ENCODE measurements around the gene MED25. TPM values are rescaled to one million over a fixed set of nuclear protein-coding genes. Genes with fewer than 3 reads are reported as not detected.

Gene MED25
- total RNA-seq, 1 donor from 2014 or later = 65.8 TPM

- no peaks in the 10 kb centered on the region for H3K27me3 ChIP-seq (ENCODE audit: low read depth)
- peaks cover 53% of the 10 kb centered on the region for H3K36me3 ChIP-seq
- H3K4me1 ChIP-seq = peaks cover 47% of the 10 kb centered on the region
- H3K27ac ChIP-seq (replicated peaks) = peak overlapping the region; percentile 99
- peak overlapping the region; percentile 94 for H3K4me3 ChIP-seq
- H3K9me3 ChIP-seq (replicated peaks) = no peaks in the 10 kb centered on the region
- TF ChIP-seq CTCF (IDR thresholded peaks at IDR 0.05; ENCODE audit: borderline replicate concordance) = no peak
- intact Hi-C loops (cut with micrococcal nuclease) = no loop called here
- DNase-seq = no peak
These were observed 60.6 kb downstream of the MED25 start for GRCh38 chr19:49878744-49879070.

- no peak for DNase-seq
- H3K27me3 ChIP-seq (ENCODE audit: low read depth) = no peaks in the 10 kb centered on the region
- intact Hi-C loops (cut with micrococcal nuclease) = no loop called here
- H3K4me3 ChIP-seq = no peak overlapping the region
- peaks cover 60% of the 10 kb centered on the region for H3K36me3 ChIP-seq
- TF ChIP-seq CTCF (IDR thresholded peaks at IDR 0.05; ENCODE audit: borderline replicate concordance) = no peak
- peaks cover 42% of the 10 kb centered on the region for H3K4me1 ChIP-seq
- H3K9me3 ChIP-seq (replicated peaks) = no peaks in the 10 kb centered on the region
- no peak overlapping the region for H3K27ac ChIP-seq (replicated peaks)
These were observed 61.3 kb downstream of the MED25 start for GRCh38 chr19:49879243-49879963.

GRCh38 chr19:49880162-49880869 is 62.2 kb downstream of the MED25 start:
- intact Hi-C loops (cut with micrococcal nuclease) = no loop called here
- H3K4me1 ChIP-seq = peaks cover 33% of the 10 kb centered on the region
- DNase-seq = no peak
- H3K9me3 ChIP-seq (replicated peaks) = no peaks in the 10 kb centered on the region
- no peaks in the 10 kb centered on the region for H3K27me3 ChIP-seq (ENCODE audit: low read depth)
- no peak overlapping the region for H3K4me3 ChIP-seq
- no peak for TF ChIP-seq CTCF (IDR thresholded peaks at IDR 0.05; ENCODE audit: borderline replicate concordance)
- H3K36me3 ChIP-seq = peaks cover 69% of the 10 kb centered on the region
- H3K27ac ChIP-seq (replicated peaks) = no peak overlapping the region

GRCh38 chr19:49881186-49881585 is 63.1 kb downstream of the MED25 start:
- no peaks in the 10 kb centered on the region for H3K9me3 ChIP-seq (replicated peaks)
- DNase-seq = no peak
- peaks cover 24% of the 10 kb centered on the region for H3K4me1 ChIP-seq
- no peak overlapping the region for H3K27ac ChIP-seq (replicated peaks)
- H3K36me3 ChIP-seq = peaks cover 78% of the 10 kb centered on the region
- H3K27me3 ChIP-seq (ENCODE audit: low read depth) = no peaks in the 10 kb centered on the region
- no peak for TF ChIP-seq CTCF (IDR thresholded peaks at IDR 0.05; ENCODE audit: borderline replicate concordance)
- H3K4me3 ChIP-seq = no peak overlapping the region
- intact Hi-C loops (cut with micrococcal nuclease) = no loop called here

GRCh38 chr19:49881672-49882394 is 63.7 kb downstream of the MED25 start:
- intact Hi-C loops (cut with micrococcal nuclease) = no loop called here
- H3K36me3 ChIP-seq = peaks cover 82% of the 10 kb centered on the region
- DNase-seq = no peak

More at GRCh38 chr19:49881672-49882394, 63.7 kb downstream of the MED25 start:
- Histone ChIP-seq H3K9me3 (replicated peaks) (no peaks in the 10 kb centered on the region), H3K27ac (replicated peaks) (no peak overlapping the region), H3K4me1 (peaks cover 22% of the 10 kb centered on the region), H3K27me3 (ENCODE audit: low read depth) (no peaks in the 10 kb centered on the region), H3K4me3 (no peak overlapping the region)
- no peak for TF ChIP-seq CTCF (IDR thresholded peaks at IDR 0.05; ENCODE audit: borderline replicate concordance)

Measured in left ventricle myocardium inferior (tissue), 1 donor.